T-cell (primary cell): ENCODE data around the gene NIPA2. TPM values are rescaled to one million over a fixed set of nuclear protein-coding genes. Genes with fewer than 3 reads are reported as not detected.
A peak's percentile ranks its signal among the peaks of the same experiment; 100 is the strongest.

Source experiments
- ATAC-seq, 4 experiments: fragments of 200-7000 bp in 3 of 4; fragments of 150-1000 bp in 1 of 4; cut with Tn5 transposase; replicated peaks in 1 of 4; 1 replicate in 3 of 4; 2 replicates in 1 of 4; pipeline ENCODE4 v1.10.0; 2021; ENCODE audit warnings: moderate library complexity in 3 of 4, mild to moderate bottlenecking in 2 of 4, moderate number of reproducible peaks in 1 of 4
- CTCF ChIA-PET, 2 donors: fragments of 300-600 bp; sonication (Branson Sonifier 250); formaldehyde crosslinking; loops; one replicate each; lab custom pipeline; 2022; ENCODE audit warnings: antibody characterized with exemption in 2 of 2; lab: Charles Lee
- POLR2A ChIA-PET, 2 donors: fragments of 300-600 bp; sonication (Branson Sonifier 250); formaldehyde crosslinking; loops; one replicate each; lab custom pipeline; 2022; ENCODE audit warnings: antibody characterized with exemption in 2 of 2; lab: Charles Lee
- DNase-seq, 35 experiments: peaks; one replicate each; pipeline versions ENCODE4 v3.0.0 to v3.0.0-alpha.2; 2013 to 2023
- H3K27ac ChIP-seq: one replicate; pipeline ENCODE4 v1.5.1; 2013; ENCODE audit warnings: low read length
- H3K27me3 ChIP-seq, 2 experiments: replicated peaks in 1 of 2; 1 replicate in 1 of 2; 2 replicates in 1 of 2; pipeline versions ENCODE4 v1.6.1 to v1.7.0; 2013; ENCODE audit warnings: low read length in 1 of 2, mixed read lengths in 1 of 2; ENCODE audit not compliant: control insufficient read depth in 2 of 2, insufficient read depth in 2 of 2; ENCODE audit errors: extremely low read depth in 1 of 2
- H3K36me3 ChIP-seq, 2 donors: 1 replicate in 1 of 2; 2 replicates in 1 of 2; pipeline versions ENCODE4 v1.6.1 to v1.7.0; 2013; ENCODE audit warnings: low read length in 1 of 2; ENCODE audit not compliant: control insufficient read depth in 2 of 2, insufficient read depth in 1 of 2; ENCODE audit errors: extremely low read depth in 1 of 2
- H3K4me1 ChIP-seq, 2 experiments: 1 replicate in 1 of 2; 2 replicates in 1 of 2; pipeline versions ENCODE4 v1.6.1 to v1.7.0; 2013; ENCODE audit warnings: low read length in 2 of 2, mixed read lengths in 1 of 2; ENCODE audit not compliant: insufficient read depth in 2 of 2, control insufficient read depth in 1 of 2; ENCODE audit errors: extremely low read depth in 1 of 2
- H3K4me3 ChIP-seq, 2 donors: 1 replicate in 1 of 2; 2 replicates in 1 of 2; pipeline versions ENCODE4 v1.5.1 to v1.7.0; 2013; ENCODE audit warnings: mild to moderate bottlenecking in 2 of 2, low read length in 1 of 2, moderate library complexity in 1 of 2; ENCODE audit not compliant: control insufficient read depth in 1 of 2; ENCODE audit errors: extremely low read depth in 1 of 2
- H3K9me3 ChIP-seq: 2 replicates; pipeline ENCODE4 v1.7.0; 2013
- H3K27ac Mint-ChIP-seq, 2 donors: one replicate each; pipeline ENCODE4 v1.8.0; 2020 to 2021; ENCODE audit warnings: mild to moderate bottlenecking in 2 of 2, mixed read lengths in 2 of 2
- H3K27me3 Mint-ChIP-seq, 2 donors: one replicate each; pipeline ENCODE4 v1.8.0; 2021 to 2022; ENCODE audit warnings: mixed read lengths in 2 of 2
- H3K36me3 Mint-ChIP-seq: one replicate; pipeline ENCODE4 v1.8.0; 2021; ENCODE audit warnings: mixed read lengths
- H3K4me1 Mint-ChIP-seq, 3 donors: one replicate each; pipeline ENCODE4 v1.8.0; 2020 to 2022; ENCODE audit warnings: mixed read lengths in 3 of 3, mild to moderate bottlenecking in 1 of 3
- H3K4me3 Mint-ChIP-seq, 3 donors: one replicate each; pipeline ENCODE4 v1.8.0; 2020 to 2022; ENCODE audit warnings: mild to moderate bottlenecking in 3 of 3, mixed read lengths in 3 of 3, moderate library complexity in 3 of 3
- H3K9me3 Mint-ChIP-seq, 3 donors: one replicate each; pipeline ENCODE4 v1.8.0; 2020 to 2022; ENCODE audit warnings: mixed read lengths in 3 of 3
- WGBS: methylation state at CpG from one replicate; pipeline ENCODE4 v1.1.5; 2013; ENCODE audit warnings: missing lambda C conversion rate; ENCODE audit not compliant: insufficient coverage; 5-methylcytosine and 5-hydroxymethylcytosine counted together
- total RNA-seq, 35 experiments: library from RNA in 6 of 35; stranded (reverse) in 6 of 35; fragments of 120-200 nt in 1 of 35; gene quantifications; one replicate each; pipeline versions ENCODE4 v1.2.1 to v1.2.4 and lab custom pipeline; 2013 to 2026

NIPA2 gene
- total RNA-seq, 5 donors from 2014 or later (not counting 1 experiment from before 2014, with no cell fraction given), result 34.7 to 45.5 (median 43.2) TPM

DNA sequence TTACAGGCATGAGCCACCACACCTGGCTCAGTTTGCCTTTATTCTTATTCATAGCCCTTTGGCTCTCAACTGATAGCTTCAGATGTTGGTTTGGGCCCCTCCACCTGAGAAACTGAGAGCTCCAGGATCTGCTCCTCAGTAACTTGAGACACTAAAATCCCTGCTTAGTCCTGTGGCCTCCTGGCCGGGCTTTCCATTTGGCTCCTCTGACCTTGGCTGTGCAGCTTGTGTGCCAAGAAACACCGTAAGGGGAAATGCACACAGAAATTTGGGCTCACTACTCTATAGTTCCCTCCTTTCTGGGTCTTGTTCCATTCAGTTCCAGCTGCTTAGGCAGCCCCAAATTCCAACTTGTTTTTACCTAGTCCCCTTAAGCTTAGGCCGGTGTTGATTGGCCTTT, 24.9 kb downstream of the NIPA2 start:
- peaks cover 62% of the 10 kb centered on the region for H3K36me3 Mint-ChIP-seq

DNA sequence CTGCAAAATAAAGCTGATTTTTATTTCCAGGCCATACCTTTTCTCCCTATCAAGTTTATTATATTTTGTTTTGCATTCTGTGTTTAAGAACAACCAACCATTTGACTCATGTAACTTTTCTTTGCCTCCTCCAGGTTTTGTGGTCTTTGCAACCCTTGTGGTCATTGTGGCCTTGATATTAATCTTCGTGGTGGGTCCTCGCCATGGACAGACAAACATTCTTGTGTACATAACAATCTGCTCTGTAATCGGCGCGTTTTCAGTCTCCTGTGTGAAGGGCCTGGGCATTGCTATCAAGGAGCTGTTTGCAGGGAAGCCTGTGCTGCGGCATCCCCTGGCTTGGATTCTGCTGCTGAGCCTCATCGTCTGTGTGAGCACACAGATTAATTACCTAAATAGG, 27.6 kb downstream of the NIPA2 start:
- CTCF ChIA-PET, result interaction anchor here in 1 of 2 donors (0.6 kb wide), 1 partner anchor 75 kb away, joined by 3 read pairs; no protein-coding TSS in a partner anchor

More for the DNA sequence above, 24.9 kb downstream of the NIPA2 start:
- ChIA-PET POLR2A (no interaction called here), CTCF (no interaction called here)
- WGBS, result 100% methylated on average over 2 of the region's 3 CpGs
- ATAC-seq (no peak), DNase-seq (no peak)
- Histone ChIP-seq H3K4me1 (no peaks in the 10 kb centered on the region), H3K27ac (no peak overlapping the region), H3K4me3 (no peak overlapping the region), H3K9me3 (no peaks in the 10 kb centered on the region), H3K27me3 (no peaks in the 10 kb centered on the region), H3K36me3 (peaks cover 7 to 52% of the 10 kb centered on the region in 2 donors)
- H3K27me3 Mint-ChIP-seq, result no peaks in the 10 kb centered on the region
- H3K9me3 Mint-ChIP-seq, result no peaks in the 10 kb centered on the region
- H3K4me1 Mint-ChIP-seq, result peaks cover 6 to 11% (median 7%) of the 10 kb centered on the region in 3 donors
- peak overlapping the region; percentile 28 to 39 for H3K27ac Mint-ChIP-seq
- no peak overlapping the region for H3K4me3 Mint-ChIP-seq

DNA sequence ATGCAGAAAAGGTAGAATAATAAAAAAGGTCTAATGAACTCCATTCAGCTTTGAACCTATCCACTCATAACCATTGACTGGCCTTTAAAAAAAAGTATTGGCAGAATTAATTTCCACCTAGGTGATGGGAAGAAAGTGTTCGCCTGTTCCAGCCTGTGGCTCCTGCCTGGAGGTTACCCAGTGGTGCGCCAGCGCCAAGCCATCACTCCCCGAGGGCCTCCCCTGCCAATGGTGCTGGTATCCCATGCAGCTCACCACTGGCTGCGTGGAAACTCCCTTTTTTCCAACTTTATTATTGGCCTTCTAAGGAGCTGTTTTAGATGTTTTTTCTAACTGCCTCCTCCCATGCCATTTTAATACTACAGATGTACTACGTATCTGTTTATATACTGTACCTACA, 29.4 kb downstream of the NIPA2 start:
- 100% methylated on average over 1 of the region's 6 CpGs for WGBS
- Histone ChIP-seq H3K9me3 (no peaks in the 10 kb centered on the region), H3K4me1 (no peaks in the 10 kb centered on the region), H3K27me3 (no peaks in the 10 kb centered on the region), H3K36me3 (peaks cover 0 to 43% of the 10 kb centered on the region in 2 donors), H3K27ac (no peak overlapping the region), H3K4me3 (no peak overlapping the region)
- peaks cover 50% of the 10 kb centered on the region for H3K36me3 Mint-ChIP-seq
- H3K27ac Mint-ChIP-seq, result no peak overlapping the region
- H3K4me1 Mint-ChIP-seq, result peaks cover 0 to 5% (median 0%) of the 10 kb centered on the region in 3 donors
- ATAC-seq (no peak), DNase-seq (no peak)
- ChIA-PET CTCF (no interaction called here), POLR2A (no interaction called here)
- no peaks in the 10 kb centered on the region for H3K27me3 Mint-ChIP-seq
- H3K4me3 Mint-ChIP-seq, result no peak overlapping the region
- H3K9me3 Mint-ChIP-seq, result no peaks in the 10 kb centered on the region

More for the DNA sequence above, 27.6 kb downstream of the NIPA2 start:
- POLR2A ChIA-PET, result no interaction called here
- H3K27me3 Mint-ChIP-seq, result no peaks in the 10 kb centered on the region
- H3K27ac Mint-ChIP-seq, result no peak overlapping the region
- Histone ChIP-seq H3K4me3 (no peak overlapping the region), H3K4me1 (no peaks in the 10 kb centered on the region), H3K27me3 (no peaks in the 10 kb centered on the region), H3K9me3 (no peaks in the 10 kb centered on the region), H3K27ac (no peak overlapping the region), H3K36me3 (peaks cover 0 to 45% of the 10 kb centered on the region in 2 donors)
- H3K36me3 Mint-ChIP-seq, result peaks cover 57% of the 10 kb centered on the region
- no peaks in the 10 kb centered on the region for H3K9me3 Mint-ChIP-seq
- H3K4me3 Mint-ChIP-seq, result no peak overlapping the region
- DNase-seq (no peak), ATAC-seq (no peak)
- H3K4me1 Mint-ChIP-seq, result peaks cover 5 to 11% (median 6%) of the 10 kb centered on the region in 3 donors
- WGBS, result 96% methylated on average over 5 of the region's 7 CpGs

DNA sequence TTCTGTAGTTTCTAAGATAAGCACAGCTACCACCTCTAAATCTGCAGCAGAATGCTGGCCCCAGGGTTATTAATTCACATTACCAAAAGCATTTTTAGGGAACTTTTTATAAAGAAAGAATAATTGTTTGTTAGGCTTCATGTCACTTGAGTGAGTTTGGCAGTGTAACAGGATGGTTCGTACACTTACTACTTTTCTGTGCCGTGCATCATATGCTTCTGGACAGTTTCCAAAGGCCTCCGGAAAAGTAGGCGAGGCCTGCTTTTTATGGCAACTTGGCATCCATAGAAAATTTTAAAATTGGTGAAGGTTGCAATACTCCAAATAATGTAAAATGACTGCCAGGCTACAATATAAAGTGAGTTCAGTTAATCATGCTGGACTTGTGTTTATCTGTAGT, 30.0 kb downstream of the NIPA2 start:
- no peaks in the 10 kb centered on the region for H3K9me3 ChIP-seq
- no peak overlapping the region for H3K4me3 Mint-ChIP-seq
- no peak overlapping the region for H3K4me3 ChIP-seq
- no peaks in the 10 kb centered on the region for H3K9me3 Mint-ChIP-seq
- DNase-seq (no peak), ATAC-seq (no peak)
- no peaks in the 10 kb centered on the region for H3K27me3 ChIP-seq
- WGBS, result 100% methylated on average over 2 of the region's 4 CpGs
- no peak overlapping the region for H3K27ac Mint-ChIP-seq
- ChIA-PET POLR2A (no interaction called here), CTCF (no interaction called here)
- H3K27ac ChIP-seq, result no peak overlapping the region
- peaks cover 48% of the 10 kb centered on the region for H3K36me3 Mint-ChIP-seq
- H3K27me3 Mint-ChIP-seq, result no peaks in the 10 kb centered on the region
- peaks cover 0 to 5% (median 0%) of the 10 kb centered on the region in 3 donors for H3K4me1 Mint-ChIP-seq
- H3K4me1 ChIP-seq, result no peaks in the 10 kb centered on the region
- H3K36me3 ChIP-seq, result peaks cover 0 to 36% of the 10 kb centered on the region in 2 donors

GRCh38 chr15:22868928-22869327, 30.5 kb downstream of the NIPA2 start:
- H3K4me1 Mint-ChIP-seq, result peaks cover 0 to 2% (median 0%) of the 10 kb centered on the region in 3 donors
- ChIA-PET POLR2A (no interaction called here), CTCF (no interaction called here)
- DNase-seq (no peak), ATAC-seq (no peak)
- Histone ChIP-seq H3K27ac (no peak overlapping the region), H3K4me1 (no peaks in the 10 kb centered on the region), H3K4me3 (no peak overlapping the region), H3K27me3 (no peaks in the 10 kb centered on the region), H3K9me3 (no peaks in the 10 kb centered on the region), H3K36me3 (peaks cover 0 to 34% of the 10 kb centered on the region in 2 donors)
- 95% methylated on average over 8 of the region's 9 CpGs for WGBS
- H3K9me3 Mint-ChIP-seq, result no peaks in the 10 kb centered on the region
- H3K27me3 Mint-ChIP-seq, result no peaks in the 10 kb centered on the region
- H3K4me3 Mint-ChIP-seq, result no peak overlapping the region
- H3K36me3 Mint-ChIP-seq, result peaks cover 44% of the 10 kb centered on the region
- no peak overlapping the region for H3K27ac Mint-ChIP-seq

DNA sequence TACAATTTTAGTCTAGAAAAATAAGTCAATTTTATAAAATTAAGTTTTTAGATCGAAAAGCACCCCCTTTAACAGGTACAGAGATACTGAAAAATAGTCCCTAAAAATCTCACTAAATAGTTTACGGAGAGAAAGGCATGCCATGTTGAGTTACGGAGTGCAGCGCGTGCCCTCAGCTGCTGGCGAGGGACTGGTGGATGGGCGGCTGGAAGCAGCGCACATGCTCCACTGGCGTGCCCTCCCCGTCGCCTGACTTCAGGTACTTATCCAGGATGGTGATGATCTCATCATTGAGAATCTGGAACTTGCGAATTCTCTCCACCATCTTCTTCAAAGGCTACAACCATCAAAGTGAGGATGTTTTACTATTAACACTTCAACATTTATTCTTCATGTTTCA, 31.4 kb downstream of the NIPA2 start:
- Histone ChIP-seq H3K27ac (no peak overlapping the region), H3K36me3 (peaks cover 0 to 28% of the 10 kb centered on the region in 2 donors), H3K4me1 (no peaks in the 10 kb centered on the region), H3K27me3 (no peaks in the 10 kb centered on the region), H3K4me3 (no peak overlapping the region), H3K9me3 (no peaks in the 10 kb centered on the region)
- ChIA-PET POLR2A (interaction anchor here in 1 of 2 donors (0.6 kb wide), 1 partner anchor 21 kb away, joined by 3 read pairs; no protein-coding TSS in a partner anchor), CTCF (interaction anchor here in 1 of 2 donors (0.5 to 0.7 kb wide), 2 partner anchors 41 to 74 kb away, joined by 3 read pairs; no protein-coding TSS in a partner anchor)
- Mint-ChIP-seq H3K4me3 (no peak overlapping the region), H3K36me3 (peaks cover 39% of the 10 kb centered on the region), H3K27ac (no peak overlapping the region), H3K9me3 (no peaks in the 10 kb centered on the region), H3K27me3 (no peaks in the 10 kb centered on the region), H3K4me1 (peaks cover 0 to 2% (median 0%) of the 10 kb centered on the region in 3 donors)
- WGBS, result 93% methylated on average over 7 of the region's 12 CpGs
- DNase-seq (no peak), ATAC-seq (no peak)
